ENCODE data around the gene LONRF3.

DNA sequence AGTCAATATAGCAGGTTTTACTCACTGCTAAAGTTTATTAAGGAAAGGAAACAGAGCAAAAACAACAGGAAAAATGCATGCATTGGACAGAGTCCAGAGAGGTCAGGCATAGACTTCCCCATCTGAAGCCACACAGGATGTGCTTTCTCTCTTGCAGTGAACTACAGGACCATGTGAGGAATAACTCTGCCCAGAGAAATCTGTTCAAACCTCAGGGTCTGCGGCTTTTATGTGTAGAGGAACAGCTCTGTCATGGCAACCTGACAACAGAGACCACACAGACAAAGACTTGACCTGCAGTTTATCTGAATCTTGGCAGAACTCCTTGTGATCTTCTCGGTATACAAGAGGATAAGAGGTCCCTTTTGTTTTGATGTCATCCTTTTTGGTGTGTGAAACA is 46.3 kb upstream of the LONRF3 start:
- no peak for TF ChIP-seq POLR2A (IDR thresholded peaks at IDR 0.05)
- TF ChIP-seq, protein P1, sequence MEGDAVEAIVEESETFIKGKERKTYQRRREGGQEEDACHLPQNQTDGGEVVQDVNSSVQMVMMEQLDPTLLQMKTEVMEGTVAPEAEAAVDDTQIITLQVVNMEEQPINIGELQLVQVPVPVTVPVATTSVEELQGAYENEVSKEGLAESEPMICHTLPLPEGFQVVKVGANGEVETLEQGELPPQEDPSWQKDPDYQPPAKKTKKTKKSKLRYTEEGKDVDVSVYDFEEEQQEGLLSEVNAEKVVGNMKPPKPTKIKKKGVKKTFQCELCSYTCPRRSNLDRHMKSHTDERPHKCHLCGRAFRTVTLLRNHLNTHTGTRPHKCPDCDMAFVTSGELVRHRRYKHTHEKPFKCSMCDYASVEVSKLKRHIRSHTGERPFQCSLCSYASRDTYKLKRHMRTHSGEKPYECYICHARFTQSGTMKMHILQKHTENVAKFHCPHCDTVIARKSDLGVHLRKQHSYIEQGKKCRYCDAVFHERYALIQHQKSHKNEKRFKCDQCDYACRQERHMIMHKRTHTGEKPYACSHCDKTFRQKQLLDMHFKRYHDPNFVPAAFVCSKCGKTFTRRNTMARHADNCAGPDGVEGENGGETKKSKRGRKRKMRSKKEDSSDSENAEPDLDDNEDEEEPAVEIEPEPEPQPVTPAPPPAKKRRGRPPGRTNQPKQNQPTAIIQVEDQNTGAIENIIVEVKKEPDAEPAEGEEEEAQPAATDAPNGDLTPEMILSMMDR (IDR thresholded peaks at IDR 0.05): no peak

Data from body of pancreas (tissue), 4 donors.